ENCODE data around the gene ESR1.
"Not testable (repeated sequence)": the region's sequence is repeated elsewhere in the genome, so short reads cannot be mapped to it uniquely, and the experiment has no call there.

ESR1 gene

GRCh38 chr6:151822252-151823111 is 15.0 kb downstream of the ESR1 start:
- no peak overlapping the region for H3K27ac ChIP-seq (ENCODE audit: low read depth, low read length)
- no peaks in the 10 kb centered on the region for H3K9me3 ChIP-seq (ENCODE audit: low read length)
- no peaks in the 10 kb centered on the region for H3K4me1 ChIP-seq (ENCODE audit: insufficient read depth, low read length)
- no peaks in the 10 kb centered on the region for H3K36me3 ChIP-seq (ENCODE audit: insufficient read depth, low read length)
- H3K4me3 ChIP-seq (ENCODE audit: low read depth in 1 of 2, low read length in 2 of 2): no peak overlapping the region
- H3K27me3 ChIP-seq (ENCODE audit: control insufficient read depth in 1 of 2, insufficient read depth in 2 of 2, low read length in 2 of 2): no peaks in the 10 kb centered on the region
- no peak overlapping the region for H3K9ac ChIP-seq (ENCODE audit: low read length)

DNA sequence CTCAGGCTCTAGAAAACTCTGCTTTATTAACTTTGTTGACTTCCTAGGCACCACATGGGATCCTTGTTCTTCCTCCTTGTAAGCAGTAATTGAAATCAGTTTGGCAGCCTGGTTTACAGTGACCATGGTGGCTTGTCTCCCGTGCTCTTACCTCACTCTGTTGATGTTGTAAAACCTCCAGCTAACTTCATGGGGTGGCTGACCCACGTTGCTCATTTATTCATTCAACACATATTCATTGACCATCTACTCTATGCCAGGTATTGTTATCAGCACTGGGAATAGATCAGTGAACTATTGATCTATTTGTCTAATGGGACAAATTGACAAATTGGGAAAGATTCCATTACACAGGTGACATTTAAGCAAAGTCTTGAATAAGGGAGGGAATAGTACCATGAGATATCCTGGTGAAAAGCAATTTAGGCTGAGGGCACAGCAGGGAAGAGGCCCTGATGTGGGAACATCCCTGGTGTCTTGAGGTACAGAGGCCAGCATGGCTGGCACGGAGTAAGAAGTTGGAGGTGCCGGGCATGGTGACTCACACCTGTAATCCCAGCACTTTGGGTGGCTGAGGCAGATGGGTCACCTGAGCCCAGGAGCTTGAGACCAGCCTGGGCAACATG is 19.1 kb downstream of the ESR1 start:
- Histone ChIP-seq H3K4me3 (ENCODE audit: low read depth in 1 of 2, low read length in 2 of 2) (no peak overlapping the region), H3K9ac (ENCODE audit: low read length) (no peak overlapping the region), H3K27ac (ENCODE audit: low read depth, low read length) (no peak overlapping the region), H3K36me3 (ENCODE audit: insufficient read depth, low read length) (no peaks in the 10 kb centered on the region), H3K9me3 (ENCODE audit: low read length) (no peaks in the 10 kb centered on the region), H3K4me1 (ENCODE audit: insufficient read depth, low read length) (no peaks in the 10 kb centered on the region), H3K27me3 (ENCODE audit: control insufficient read depth in 1 of 2, insufficient read depth in 2 of 2, low read length in 2 of 2) (no peaks in the 10 kb centered on the region)

GRCh38 chr6:151832710-151833109 is 25.2 kb downstream of the ESR1 start:
- Histone ChIP-seq H3K9me3 (ENCODE audit: low read length) (no peaks in the 10 kb centered on the region), H3K36me3 (ENCODE audit: insufficient read depth, low read length) (no peaks in the 10 kb centered on the region), H3K27ac (ENCODE audit: low read depth, low read length) (no peak overlapping the region), H3K27me3 (ENCODE audit: control insufficient read depth in 1 of 2, insufficient read depth in 2 of 2, low read length in 2 of 2) (no peaks in the 10 kb centered on the region), H3K4me1 (ENCODE audit: insufficient read depth, low read length) (no peaks in the 10 kb centered on the region), H3K9ac (ENCODE audit: low read length) (no peak overlapping the region), H3K4me3 (ENCODE audit: low read depth in 1 of 2, low read length in 2 of 2) (no peak overlapping the region)

DNA sequence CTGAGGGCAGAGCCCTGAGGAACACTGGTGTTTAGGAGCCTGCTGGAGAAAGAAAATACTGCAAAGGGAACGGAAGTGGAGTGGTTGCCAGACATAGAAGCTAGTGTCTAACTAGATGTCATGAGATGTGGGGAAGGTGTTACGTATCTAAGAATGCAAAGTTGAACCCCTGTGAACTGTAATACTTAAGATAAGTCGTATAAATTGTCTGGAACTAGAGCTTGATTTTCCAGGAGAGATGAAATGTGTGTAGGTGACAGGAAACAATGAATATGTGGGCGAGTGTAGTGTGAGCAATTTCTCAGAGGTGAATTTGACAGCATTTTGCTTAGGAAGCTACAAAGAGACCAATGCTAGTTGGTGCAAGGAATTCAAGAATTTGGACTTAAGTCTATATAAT is 27.9 kb downstream of the ESR1 start:
- Histone ChIP-seq H3K27me3 (ENCODE audit: control insufficient read depth in 1 of 2, insufficient read depth in 2 of 2, low read length in 2 of 2) (no peaks in the 10 kb centered on the region), H3K9me3 (ENCODE audit: low read length) (no peaks in the 10 kb centered on the region), H3K4me1 (ENCODE audit: insufficient read depth, low read length) (no peaks in the 10 kb centered on the region), H3K9ac (ENCODE audit: low read length) (no peak overlapping the region), H3K36me3 (ENCODE audit: insufficient read depth, low read length) (no peaks in the 10 kb centered on the region), H3K27ac (ENCODE audit: low read depth, low read length) (no peak overlapping the region), H3K4me3 (ENCODE audit: low read depth in 1 of 2, low read length in 2 of 2) (no peak overlapping the region)

DNA sequence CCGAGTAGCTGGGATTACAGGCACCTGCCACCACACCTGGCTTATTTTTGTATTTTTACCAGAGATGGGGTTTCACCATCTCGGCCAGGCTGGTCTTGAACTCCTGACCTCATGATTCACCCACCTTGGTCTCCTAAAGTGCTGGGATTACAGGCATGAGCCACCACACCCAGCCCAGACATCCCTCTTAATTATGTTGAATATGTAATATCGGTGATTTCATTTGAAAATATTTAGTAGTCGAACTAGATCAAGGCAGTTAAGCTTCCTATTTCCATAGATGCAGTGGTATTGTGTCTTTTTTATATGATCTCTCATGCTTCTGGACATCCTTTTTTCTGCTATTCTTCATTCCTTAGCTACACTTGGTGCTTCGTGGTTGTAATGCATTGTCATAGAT is 29.7 kb downstream of the ESR1 start:
- H3K27me3 ChIP-seq (ENCODE audit: control insufficient read depth in 1 of 2, insufficient read depth in 2 of 2, low read length in 2 of 2): no peaks in the 10 kb centered on the region
- H3K4me3 ChIP-seq (ENCODE audit: low read depth in 1 of 2, low read length in 2 of 2): no peak overlapping the region
- no peak overlapping the region for H3K9ac ChIP-seq (ENCODE audit: low read length)
- no peak overlapping the region for H3K27ac ChIP-seq (ENCODE audit: low read depth, low read length)
- H3K36me3 ChIP-seq (ENCODE audit: insufficient read depth, low read length): no peaks in the 10 kb centered on the region
- H3K9me3 ChIP-seq (ENCODE audit: low read length): no peaks in the 10 kb centered on the region
- no peaks in the 10 kb centered on the region for H3K4me1 ChIP-seq (ENCODE audit: insufficient read depth, low read length)

DNA sequence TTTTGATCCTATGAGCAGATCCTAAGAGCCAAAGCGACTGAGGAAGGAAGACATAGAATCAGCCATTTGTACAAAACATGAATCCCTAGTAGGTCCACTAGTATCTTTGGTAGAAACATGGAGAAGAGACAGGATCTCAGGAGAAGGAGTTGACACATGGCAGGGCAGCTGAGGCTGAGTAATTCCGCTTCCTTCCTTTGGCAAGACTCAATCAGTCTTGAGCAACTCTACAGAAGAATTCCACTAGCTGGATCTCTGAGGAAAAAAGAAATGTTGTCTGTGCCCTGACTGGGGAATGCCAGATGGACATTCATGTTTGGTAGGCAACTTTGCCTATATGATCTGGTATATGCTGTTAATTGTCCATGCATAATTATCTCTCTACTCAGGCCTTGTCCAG is 35.3 kb downstream of the ESR1 start:
- Histone ChIP-seq H3K9ac (ENCODE audit: low read length) (no peak overlapping the region), H3K4me3 (ENCODE audit: low read depth in 1 of 2, low read length in 2 of 2) (no peak overlapping the region), H3K4me1 (ENCODE audit: insufficient read depth, low read length) (no peaks in the 10 kb centered on the region), H3K27ac (ENCODE audit: low read depth, low read length) (no peak overlapping the region), H3K27me3 (ENCODE audit: control insufficient read depth in 1 of 2, insufficient read depth in 2 of 2, low read length in 2 of 2) (no peaks in the 10 kb centered on the region), H3K36me3 (ENCODE audit: insufficient read depth, low read length) (no peaks in the 10 kb centered on the region), H3K9me3 (ENCODE audit: low read length) (no peaks in the 10 kb centered on the region)

- H3K27ac ChIP-seq (ENCODE audit: low read depth, low read length): no peak overlapping the region
- no peaks in the 10 kb centered on the region for H3K36me3 ChIP-seq (ENCODE audit: insufficient read depth, low read length)
- no peaks in the 10 kb centered on the region for H3K4me1 ChIP-seq (ENCODE audit: insufficient read depth, low read length)
- H3K9me3 ChIP-seq (ENCODE audit: low read length): no peaks in the 10 kb centered on the region
- no peak overlapping the region for H3K9ac ChIP-seq (ENCODE audit: low read length)
- no peak overlapping the region for H3K4me3 ChIP-seq (ENCODE audit: low read depth in 1 of 2, low read length in 2 of 2)
- no peaks in the 10 kb centered on the region for H3K27me3 ChIP-seq (ENCODE audit: control insufficient read depth in 1 of 2, insufficient read depth in 2 of 2, low read length in 2 of 2)
Measured at GRCh38 chr6:151847064-151847463, 39.6 kb downstream of the ESR1 start.

DNA sequence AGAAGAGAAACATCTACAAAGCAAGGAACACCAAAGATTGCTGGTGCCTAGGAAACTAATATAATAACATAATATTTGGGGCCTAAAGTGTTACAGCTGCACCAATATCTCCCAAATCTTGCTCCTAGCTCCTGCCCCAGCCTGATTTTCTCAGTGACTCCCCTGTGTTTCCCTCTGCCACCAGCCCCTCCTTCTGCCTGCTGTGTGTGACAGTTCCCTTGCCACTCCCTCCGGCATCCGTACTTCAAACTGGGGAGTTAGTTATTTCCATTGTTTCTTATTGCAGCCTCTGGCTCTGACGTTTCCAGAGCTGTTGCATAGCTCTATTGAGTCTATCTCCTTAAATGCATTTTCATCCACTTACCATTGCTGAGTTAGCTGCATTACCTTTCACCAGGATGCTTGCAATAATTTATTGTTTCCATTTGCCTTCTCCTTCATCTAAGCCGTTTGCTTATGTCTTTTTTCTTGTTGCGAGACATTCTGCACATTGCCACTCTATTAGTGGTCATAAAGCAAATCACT is 43.1 kb downstream of the ESR1 start:
- Histone ChIP-seq H3K9me3 (ENCODE audit: low read length) (no peaks in the 10 kb centered on the region), H3K4me1 (ENCODE audit: insufficient read depth, low read length) (no peaks in the 10 kb centered on the region), H3K27me3 (ENCODE audit: control insufficient read depth in 1 of 2, insufficient read depth in 2 of 2, low read length in 2 of 2) (no peaks in the 10 kb centered on the region), H3K36me3 (ENCODE audit: insufficient read depth, low read length) (no peaks in the 10 kb centered on the region), H3K27ac (ENCODE audit: low read depth, low read length) (no peak overlapping the region), H3K4me3 (ENCODE audit: low read depth in 1 of 2, low read length in 2 of 2) (no peak overlapping the region), H3K9ac (ENCODE audit: low read length) (no peak overlapping the region)

GRCh38 chr6:151858294-151858693 is 50.8 kb downstream of the ESR1 start:
- H3K4me3 ChIP-seq (ENCODE audit: low read depth in 1 of 2, low read length in 2 of 2): no peak overlapping the region

GRCh38 chr6:151862461-151862860 is 55.0 kb downstream of the ESR1 start:
- Histone ChIP-seq H3K27ac (ENCODE audit: low read depth, low read length) (no peak overlapping the region), H3K27me3 (ENCODE audit: control insufficient read depth in 1 of 2, insufficient read depth in 2 of 2, low read length in 2 of 2) (no peaks in the 10 kb centered on the region), H3K9me3 (ENCODE audit: low read length) (no peaks in the 10 kb centered on the region), H3K36me3 (ENCODE audit: insufficient read depth, low read length) (no peaks in the 10 kb centered on the region), H3K9ac (ENCODE audit: low read length) (no peak overlapping the region), H3K4me1 (ENCODE audit: insufficient read depth, low read length) (no peaks in the 10 kb centered on the region), H3K4me3 (ENCODE audit: low read depth in 1 of 2, low read length in 2 of 2) (no peak overlapping the region)

More at GRCh38 chr6:151858294-151858693, 50.8 kb downstream of the ESR1 start:
- Histone ChIP-seq H3K36me3 (ENCODE audit: insufficient read depth, low read length) (no peaks in the 10 kb centered on the region), H3K4me1 (ENCODE audit: insufficient read depth, low read length) (no peaks in the 10 kb centered on the region), H3K27me3 (ENCODE audit: control insufficient read depth in 1 of 2, insufficient read depth in 2 of 2, low read length in 2 of 2) (no peaks in the 10 kb centered on the region), H3K9ac (ENCODE audit: low read length) (no peak overlapping the region), H3K9me3 (ENCODE audit: low read length) (no peaks in the 10 kb centered on the region), H3K27ac (ENCODE audit: low read depth, low read length) (no peak overlapping the region)

GRCh38 chr6:151867361-151867869 is 59.9 kb downstream of the ESR1 start:
- not testable (repeated sequence) for H3K36me3 ChIP-seq (ENCODE audit: insufficient read depth, low read length); H3K9me3 ChIP-seq (ENCODE audit: low read length); H3K4me3 ChIP-seq (ENCODE audit: low read depth in 1 of 2, low read length in 2 of 2); H3K9ac ChIP-seq (ENCODE audit: low read length); H3K4me1 ChIP-seq (ENCODE audit: insufficient read depth, low read length); H3K27me3 ChIP-seq (ENCODE audit: control insufficient read depth in 1 of 2, insufficient read depth in 2 of 2, low read length in 2 of 2); H3K27ac ChIP-seq (ENCODE audit: low read depth, low read length)
